Measurements from ENCODE around the gene ZRANB2.

DNA sequence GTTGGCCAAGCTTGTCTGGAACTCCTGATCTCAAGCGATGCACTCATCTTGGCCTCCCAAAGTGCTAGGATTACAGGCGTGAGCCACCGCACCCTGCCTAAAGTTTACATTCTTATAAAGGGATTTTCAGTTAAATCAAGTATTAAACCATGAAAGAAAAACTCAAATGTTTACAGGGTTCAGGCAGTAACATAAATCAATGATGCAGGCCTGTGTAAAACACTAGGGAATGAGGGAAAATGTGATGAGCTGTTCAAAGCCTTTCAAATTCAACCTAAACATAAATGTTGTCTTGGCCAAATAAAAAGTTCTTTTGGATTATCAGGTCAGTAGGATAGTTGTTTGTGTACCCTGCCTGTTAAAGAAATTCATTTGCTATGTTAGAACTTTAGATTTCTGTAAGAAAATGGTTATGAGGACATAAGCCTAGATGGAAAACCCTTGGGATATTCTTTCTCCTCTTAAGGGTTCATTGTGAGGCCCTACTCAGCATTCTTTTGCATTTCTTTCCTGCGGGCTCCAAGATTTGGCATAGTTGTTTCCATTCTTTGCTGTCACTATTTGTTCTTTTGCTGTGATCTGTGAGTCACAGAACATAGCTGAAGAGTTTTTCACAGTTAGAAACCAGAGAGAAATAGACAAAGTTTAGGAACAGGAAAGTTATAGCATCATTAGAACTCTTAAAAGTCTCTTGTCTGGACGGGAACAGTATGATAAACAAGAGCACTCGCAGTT is 8.9 kb upstream of the ZRANB2 start:
- no peak for TF ChIP-seq POLR2A (IDR thresholded peaks at IDR 0.05)
- TF ChIP-seq CTCF (IDR thresholded peaks at IDR 0.05): no peak
